ENCODE data around the gene GPR45. TPM values are rescaled to one million over a fixed set of nuclear protein-coding genes. Genes with fewer than 3 reads are reported as not detected.

Gene GPR45
- total and polyA plus RNA-seq, 8 donors = not detected

GRCh38 chr2:105290981-105291660 lies 49.6 kb downstream of the GPR45 start:
- H3K4me1 ChIP-seq = peaks cover under 1 to 27% (median 8%) of the 10 kb centered on the region in 4 donors
- H3K4me3 ChIP-seq = no peak overlapping the region
- DNase-seq = no peak
- TF ChIP-seq CTCF (IDR thresholded peaks at IDR 0.05) (no peak), POLR2AphosphoS5 (IDR thresholded peaks at IDR 0.05) (no peak), POLR2A (IDR thresholded peaks at IDR 0.05) (no peak), EP300 (IDR thresholded peaks at IDR 0.05) (no peak)
- H3K9me3 ChIP-seq = no peaks in the 10 kb centered on the region
- no peaks in the 10 kb centered on the region for H3K27me3 ChIP-seq
- no peak overlapping the region for H3K27ac ChIP-seq
- intact Hi-C loops (cut with DNase I; ENCODE audit: low total_unique reads) = no loop called here
- 84 to 94% (median 93%) methylated on average over 6 of the region's 6 CpGs for WGBS, 5 donors
- peaks cover 19 to 98% (median 83%) of the 10 kb centered on the region in 4 donors for H3K36me3 ChIP-seq

- Histone ChIP-seq H3K9me3 (no peaks in the 10 kb centered on the region), H3K27me3 (no peaks in the 10 kb centered on the region), H3K4me1 (peaks cover 4 to 30% (median 13%) of the 10 kb centered on the region in 4 donors), H3K36me3 (peaks cover 21 to 96% (median 83%) of the 10 kb centered on the region in 4 donors), H3K4me3 (no peak overlapping the region), H3K27ac (no peak overlapping the region)
- TF ChIP-seq POLR2AphosphoS5 (IDR thresholded peaks at IDR 0.05) (no peak), CTCF (IDR thresholded peaks at IDR 0.05) (no peak), EP300 (IDR thresholded peaks at IDR 0.05) (no peak), POLR2A (IDR thresholded peaks at IDR 0.05) (no peak)
- no peak for DNase-seq
- WGBS, 5 donors = 86 to 97% (median 93%) methylated on average over 2 of the region's 2 CpGs
- intact Hi-C loops (cut with DNase I; ENCODE audit: low total_unique reads) = no loop called here
Observed at GRCh38 chr2:105291981-105292380, 50.4 kb downstream of the GPR45 start.

Other genes with a start within 250 kb of the GPR45 start
- 10 to 100 TPM in 3 of 5 donors, 1 to 10 TPM in 1, not detected in 1; 8.7 to 24.6 (median 18.2) TPM for gene MRPS9, start 203.7 kb upstream of the GPR45 start, total RNA-seq
- 10 to 100 TPM; 20.1 to 30.9 (median 28.6) TPM for gene MRPS9, start 203.7 kb upstream of the GPR45 start, polyA plus RNA-seq
- 10 to 100 TPM; 13.4 to 35.7 (median 28.1) TPM for gene TGFBRAP1, start 88.0 kb downstream of the GPR45 start, total RNA-seq
- 10 to 100 TPM in 1 of 3 donors, 1 to 10 TPM in 2; 4.9 to 11.6 (median 8.3) TPM for gene TGFBRAP1, start 88.0 kb downstream of the GPR45 start, polyA plus RNA-seq
- gene C2orf49, start 95.8 kb downstream of the GPR45 start, total RNA-seq = 10 to 100 TPM; 10.5 to 22.0 (median 11.3) TPM
- 10 to 100 TPM in 1 of 3 donors, 1 to 10 TPM in 2; 6.3 to 11.2 (median 7.0) TPM for gene C2orf49, start 95.8 kb downstream of the GPR45 start, polyA plus RNA-seq
- 100 to 1,000 TPM in 1 of 5 donors, 10 to 100 TPM in 4; 42.3 to 118 (median 57.1) TPM for gene FHL2, start 157.3 kb downstream of the GPR45 start, total RNA-seq
- 100 to 1,000 TPM in 1 of 3 donors, 10 to 100 TPM in 2; 45.7 to 240 (median 84.2) TPM for gene FHL2, start 157.3 kb downstream of the GPR45 start, polyA plus RNA-seq